Measurements from ENCODE around the gene GPR55. TPM values are rescaled to one million over a fixed set of nuclear protein-coding genes. Genes with fewer than 3 reads are reported as not detected.

The GPR55 gene
- total and polyA plus RNA-seq, 2 donors (not counting 3 experiments of a cell fraction or from before 2014, with no cell fraction given), result not detected

GRCh38 chr2:230875347-230876315 lies 49.4 kb downstream of the GPR55 start:
- Histone ChIP-seq H3K9ac (replicated peaks; ENCODE audit: extremely low read depth, insufficient read depth, low read length) (no peak overlapping the region), H3K4me3 (replicated peaks in 1 of 3; ENCODE audit: insufficient read depth in 1 of 3, low read depth in 1 of 3, low read length in 3 of 3) (no peak overlapping the region), H3K79me2 (ENCODE audit: control insufficient read depth, insufficient read depth, low read length) (no peaks in the 10 kb centered on the region), H3K27me3 (ENCODE audit: control insufficient read depth in 2 of 2, insufficient read depth in 2 of 2, low read length in 2 of 2) (no peaks in the 10 kb centered on the region), H2AFZ (ENCODE audit: low read depth, low read length) (no peak overlapping the region), H3K9me1 (replicated peaks; ENCODE audit: control insufficient read depth, extremely low read depth, insufficient read depth, low read length) (no peaks in the 10 kb centered on the region), H3K4me2 (ENCODE audit: insufficient read depth, low read length) (no peak overlapping the region), H3K27ac (ENCODE audit: insufficient read depth, low read depth, low read length) (no peak overlapping the region), H4K20me1 (replicated peaks; ENCODE audit: control insufficient read depth, extremely low read depth, insufficient read depth, low read length) (no peaks in the 10 kb centered on the region), H3K4me1 (ENCODE audit: control insufficient read depth, extremely low read depth, insufficient read depth, low read length) (no peaks in the 10 kb centered on the region), H3K36me3 (ENCODE audit: control insufficient read depth in 2 of 2, extremely low read depth in 1 of 2, insufficient read depth in 2 of 2, low read length in 2 of 2) (no peaks in the 10 kb centered on the region), H3K9me3 (replicated peaks; ENCODE audit: control insufficient read depth, insufficient read depth, low read length) (no peaks in the 10 kb centered on the region)
- TF ChIP-seq, protein P1, sequence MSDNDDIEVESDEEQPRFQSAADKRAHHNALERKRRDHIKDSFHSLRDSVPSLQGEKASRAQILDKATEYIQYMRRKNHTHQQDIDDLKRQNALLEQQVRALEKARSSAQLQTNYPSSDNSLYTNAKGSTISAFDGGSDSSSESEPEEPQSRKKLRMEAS (IDR thresholded peaks at IDR 0.05; ENCODE audit: insufficient read depth, insufficient read length), result no peak
- TF ChIP-seq CTCF (IDR thresholded peaks at IDR 0.05; ENCODE audit: extremely low read depth in 1 of 2, insufficient read depth in 1 of 2, low read depth in 1 of 2, low read length in 2 of 2), result no peak
- no peak for TF ChIP-seq FOS (IDR thresholded peaks at IDR 0.05; ENCODE audit: borderline replicate concordance, insufficient read depth, low read length)
- no peak for TF ChIP-seq GATA2 (IDR thresholded peaks at IDR 0.05; ENCODE audit: insufficient read depth, insufficient read length, low read depth, low read length)
- no peak for TF ChIP-seq JUN (IDR thresholded peaks at IDR 0.05; ENCODE audit: borderline replicate concordance, insufficient read depth, insufficient read length, low read depth)
- TF ChIP-seq MYC (IDR thresholded peaks at IDR 0.05; ENCODE audit: low read depth, low read length), result no peak
- TF ChIP-seq POLR2AphosphoS5 (IDR thresholded peaks at IDR 0.05; ENCODE audit: insufficient read depth, low read depth, low read length), result no peak
- TF ChIP-seq EZH2 (IDR thresholded peaks at IDR 0.05; ENCODE audit: borderline replicate concordance, low read depth, low read length, severe bottlenecking), result no peak
- TF ChIP-seq POLR2A (IDR thresholded peaks at IDR 0.05; ENCODE audit: low read depth, low read length), result no peak
- dilution Hi-C loops (cut with MboI; ENCODE audit: extremely low pct_ligation_motif_present, low sequenced_read_pairs) (no loop called here), intact Hi-C loops (cut with micrococcal nuclease) (no loop called here)
- CTCF ChIA-PET, result no interaction called here
- POLR2A ChIA-PET, result no interaction called here
- DNase-seq (ENCODE audit: low read depth, low spot score), result no peak
- FAIRE-seq, result no peak
- no TSS peak for BruUV-seq (replicated peaks)

Data from endothelial cell of umbilical vein (primary cell).